Forelimb muscle (tissue), 1 donor: ENCODE measurements around the gene PRODH2. TPM values are rescaled to one million over a fixed set of nuclear protein-coding genes. Genes with fewer than 3 reads are reported as not detected.

Experiments
- DNase-seq: peaks from one replicate; pipeline ENCODE4 v3.0.0-alpha.2; 2013; ENCODE audit warnings: low read depth
- polyA plus RNA-seq: library from polyadenylated mRNA; unstranded; fragments of 120-200 nt; gene quantifications from one replicate; pipeline ENCODE4 v1.2.1, GENCODE V29; 2013; ENCODE audit not compliant: insufficient read length

The PRODH2 gene
- polyA plus RNA-seq, 1 donor, result not detected

- DNase-seq, result peak; percentile 100
Observed at GRCh38 chr19:35757749-35758608, 54.7 kb downstream of the PRODH2 start, which contains the start of gene PROSER3. Gene PROSER3, plus strand, starts transcription at chr19:35758176. Its CDS starts 40 bp downstream, at chr19:35758216.

GRCh38 chr19:35757231-35757748 is 55.4 kb downstream of the PRODH2 start:
- DNase-seq, result peak; percentile 91

- no peak for DNase-seq
Observed at GRCh38 chr19:35756377-35757230, 56.0 kb downstream of the PRODH2 start, which contains the start of gene HSPB6. Gene HSPB6, minus strand, starts transcription at chr19:35757029. Its CDS starts 21 bp downstream, at chr19:35757008.

GRCh38 chr19:35755550-35756376 is 56.9 kb downstream of the PRODH2 start:
- DNase-seq, result no peak

GRCh38 chr19:35755131-35755549 is 57.5 kb downstream of the PRODH2 start:
- DNase-seq, result no peak

GRCh38 chr19:35754370-35755130 is 58.1 kb downstream of the PRODH2 start:
- DNase-seq, result no peak

GRCh38 chr19:35753634-35754369 is 58.8 kb downstream of the PRODH2 start:
- DNase-seq, result no peak

GRCh38 chr19:35752746-35753350 is 59.8 kb downstream of the PRODH2 start:
- DNase-seq, result no peak

- DNase-seq, result no peak
Observed at GRCh38 chr19:35751839-35752745, 60.6 kb downstream of the PRODH2 start.

GRCh38 chr19:35750167-35750566 is 62.5 kb downstream of the PRODH2 start:
- no peak for DNase-seq

Other genes starting within 250 kb of the PRODH2 start
- not detected for gene ATP4A, start 249.2 kb downstream of the PRODH2 start, polyA plus RNA-seq
- gene PMIS2, start 226.7 kb downstream of the PRODH2 start, polyA plus RNA-seq, result not detected
- 10.9 TPM for gene HAUS5, start 200.1 kb downstream of the PRODH2 start, polyA plus RNA-seq
- 44.1 TPM for gene RBM42, start 183.8 kb downstream of the PRODH2 start, polyA plus RNA-seq
- 2.4 TPM for gene ETV2, start 171.1 kb downstream of the PRODH2 start, polyA plus RNA-seq
- 266 TPM for gene COX6B1, start 164.5 kb downstream of the PRODH2 start, polyA plus RNA-seq
- gene UPK1A, start 146.3 kb downstream of the PRODH2 start, polyA plus RNA-seq, result not detected
- not detected for gene ZBTB32, start 108.3 kb downstream of the PRODH2 start, polyA plus RNA-seq
- 23.0 TPM for gene KMT2B, start 94.8 kb downstream of the PRODH2 start, polyA plus RNA-seq
- 3.3 TPM for gene IGFLR1, start 70.4 kb downstream of the PRODH2 start, polyA plus RNA-seq
- 16.6 TPM for gene U2AF1L4, start 67.4 kb downstream of the PRODH2 start, polyA plus RNA-seq
- gene PSENEN, start 67.2 kb downstream of the PRODH2 start, polyA plus RNA-seq, result 31.7 TPM
- 8.6 TPM for gene LIN37, start 64.3 kb downstream of the PRODH2 start, polyA plus RNA-seq
- gene HSPB6, start 55.8 kb downstream of the PRODH2 start, polyA plus RNA-seq, result 853 TPM
- 13.9 TPM for gene PROSER3, start 54.7 kb downstream of the PRODH2 start, polyA plus RNA-seq
- gene ARHGAP33, start 37.3 kb downstream of the PRODH2 start, polyA plus RNA-seq, result 15.0 TPM
- 0.24 TPM for gene NPHS1, start 39.7 kb upstream of the PRODH2 start, polyA plus RNA-seq
- 0.28 TPM for gene KIRREL2, start 44.1 kb upstream of the PRODH2 start, polyA plus RNA-seq
- 7.1 TPM for gene APLP1, start 55.7 kb upstream of the PRODH2 start, polyA plus RNA-seq
- 1.2 TPM for gene NFKBID, start 87.7 kb upstream of the PRODH2 start, polyA plus RNA-seq
- 4.7 TPM for gene HCST, start 89.7 kb upstream of the PRODH2 start, polyA plus RNA-seq
- 14.7 TPM for gene TYROBP, start 95.5 kb upstream of the PRODH2 start, polyA plus RNA-seq
- gene LRFN3, start 123.5 kb upstream of the PRODH2 start, polyA plus RNA-seq, result 7.0 TPM
- gene SDHAF1, start 182.3 kb upstream of the PRODH2 start, polyA plus RNA-seq, result 12.9 TPM
- gene SYNE4, start 196.0 kb upstream of the PRODH2 start, polyA plus RNA-seq, result 0.59 TPM
- 8.5 TPM for gene ALKBH6, start 201.4 kb upstream of the PRODH2 start, polyA plus RNA-seq
- gene CLIP3, start 220.0 kb upstream of the PRODH2 start, polyA plus RNA-seq, result 15.5 TPM
- gene THAP8, start 241.4 kb upstream of the PRODH2 start, polyA plus RNA-seq, result 8.6 TPM
- 2.5 TPM for gene WDR62, start 242.1 kb upstream of the PRODH2 start, polyA plus RNA-seq